ENCODE measurements around the gene PRKCQ.
"Not testable (repeated sequence)": the region's sequence is repeated elsewhere in the genome, so short reads cannot be mapped to it uniquely, and the experiment has no call there.

PRKCQ gene

DNA sequence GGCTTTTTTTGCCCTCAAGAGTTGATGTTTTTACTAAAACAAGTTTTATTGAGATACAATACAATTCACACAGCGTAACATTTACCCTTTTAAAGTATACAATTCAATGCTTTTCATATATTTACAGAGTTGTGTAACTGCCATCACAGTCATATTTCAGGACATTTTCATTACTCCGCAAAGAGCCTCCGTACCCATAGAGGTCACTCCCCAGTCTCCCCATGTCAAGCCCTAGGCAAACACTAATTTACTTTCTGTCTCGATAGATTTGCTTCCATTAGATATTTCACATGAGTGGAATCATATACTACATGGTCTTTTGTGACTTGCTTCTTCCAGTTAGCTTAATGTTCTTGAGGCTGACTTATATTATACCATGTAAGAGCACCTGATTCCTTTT, 183.8 kb downstream of the PRKCQ start:
- no peak for DNase-seq (ENCODE audit: insufficient read length, low spot score)
- no peak for FAIRE-seq

DNA sequence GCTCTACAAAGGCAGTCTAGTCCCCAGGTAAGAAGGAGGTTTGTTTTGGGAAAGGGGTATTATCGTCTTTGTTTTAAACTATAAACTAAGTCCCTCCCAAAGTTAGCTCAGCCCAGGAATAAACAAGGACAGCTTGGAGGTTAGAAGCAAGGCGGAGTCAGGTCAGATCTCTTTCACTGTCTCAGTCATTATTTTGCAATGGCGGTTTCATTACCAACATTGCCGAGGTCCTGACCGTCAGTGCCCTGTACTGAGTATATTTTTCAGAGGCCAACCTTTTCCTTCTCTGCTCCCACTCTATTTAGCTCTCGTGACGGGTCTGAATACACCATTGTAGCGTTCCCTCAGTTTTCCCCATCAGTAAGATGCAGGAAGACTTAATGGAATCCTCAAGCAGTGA, 184.5 kb downstream of the PRKCQ start:
- DNase-seq (ENCODE audit: insufficient read length, low spot score) = no peak
- no peak for FAIRE-seq

DNA sequence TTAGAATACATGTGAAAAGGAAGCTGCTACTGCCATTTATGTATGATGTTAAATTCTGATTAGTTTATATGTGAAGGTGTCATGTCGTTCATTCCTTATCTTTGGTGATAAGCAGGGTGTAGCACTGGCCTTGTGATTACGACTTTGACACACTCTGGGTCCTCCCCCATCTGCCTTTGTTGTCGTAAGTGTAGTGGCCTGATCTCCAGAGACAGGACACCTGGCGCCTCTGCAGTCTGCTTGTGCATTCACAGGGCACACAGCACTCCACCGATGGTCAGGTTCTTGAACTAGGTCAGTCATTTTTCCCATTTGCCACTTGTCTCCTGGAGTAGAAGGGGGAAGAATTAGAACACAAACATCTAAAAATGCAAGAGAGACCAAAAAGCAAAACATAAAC, 186.0 kb downstream of the PRKCQ start:
- FAIRE-seq (no peak), DNase-seq (ENCODE audit: insufficient read length, low spot score) (no peak)

DNA sequence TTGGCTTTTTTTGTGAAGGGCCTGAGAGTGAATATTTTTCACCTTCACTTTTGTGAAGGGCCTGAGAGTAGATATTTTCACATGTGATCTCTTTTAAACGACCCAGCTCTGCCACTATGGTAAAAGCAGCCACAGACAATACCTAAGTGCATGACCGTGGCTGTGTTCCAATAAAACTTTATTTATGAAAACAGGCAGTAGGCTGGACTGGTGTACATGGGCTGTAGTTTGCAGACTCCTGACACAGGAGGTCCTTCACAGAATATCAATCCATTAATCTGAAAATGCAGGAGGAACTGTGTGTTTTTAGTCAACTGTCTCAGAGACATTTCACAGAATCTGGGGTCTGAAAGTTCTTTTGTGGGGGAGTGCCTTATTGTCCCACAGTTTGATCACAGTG, 186.9 kb downstream of the PRKCQ start:
- DNase-seq (ENCODE audit: insufficient read length, low spot score) (no peak), FAIRE-seq (no peak)

DNA sequence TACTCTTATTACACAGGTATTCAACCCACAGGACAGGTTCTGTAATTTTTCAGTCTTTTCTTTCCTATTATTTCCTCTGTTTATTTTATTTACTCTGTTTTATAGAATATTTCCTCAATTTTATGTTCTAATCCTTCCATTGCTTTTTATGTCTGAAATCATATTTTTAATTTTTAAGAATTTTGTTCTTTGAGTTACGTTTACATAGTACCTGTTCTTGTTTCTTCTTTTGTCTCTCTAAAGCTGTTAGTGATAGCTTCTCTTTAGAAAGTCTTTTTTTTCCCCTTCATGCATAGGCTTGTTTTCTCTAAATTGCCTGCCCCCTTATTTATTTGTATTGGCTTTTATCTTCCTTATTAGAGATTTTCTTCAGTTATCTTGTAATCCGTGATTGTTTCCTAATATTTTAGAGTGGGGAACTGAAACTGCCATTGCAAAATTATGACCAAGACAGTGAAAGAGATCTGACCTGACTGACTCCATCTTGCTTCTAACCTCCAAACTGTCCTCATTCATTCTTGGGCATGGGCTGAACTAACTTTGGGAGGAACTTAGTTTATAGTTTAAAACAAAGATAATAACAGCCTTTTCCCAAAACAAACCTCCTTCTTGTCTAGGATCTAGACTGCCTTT, 189.7 kb downstream of the PRKCQ start:
- no peak for FAIRE-seq
- no peak for DNase-seq (ENCODE audit: insufficient read length, low spot score)

DNA sequence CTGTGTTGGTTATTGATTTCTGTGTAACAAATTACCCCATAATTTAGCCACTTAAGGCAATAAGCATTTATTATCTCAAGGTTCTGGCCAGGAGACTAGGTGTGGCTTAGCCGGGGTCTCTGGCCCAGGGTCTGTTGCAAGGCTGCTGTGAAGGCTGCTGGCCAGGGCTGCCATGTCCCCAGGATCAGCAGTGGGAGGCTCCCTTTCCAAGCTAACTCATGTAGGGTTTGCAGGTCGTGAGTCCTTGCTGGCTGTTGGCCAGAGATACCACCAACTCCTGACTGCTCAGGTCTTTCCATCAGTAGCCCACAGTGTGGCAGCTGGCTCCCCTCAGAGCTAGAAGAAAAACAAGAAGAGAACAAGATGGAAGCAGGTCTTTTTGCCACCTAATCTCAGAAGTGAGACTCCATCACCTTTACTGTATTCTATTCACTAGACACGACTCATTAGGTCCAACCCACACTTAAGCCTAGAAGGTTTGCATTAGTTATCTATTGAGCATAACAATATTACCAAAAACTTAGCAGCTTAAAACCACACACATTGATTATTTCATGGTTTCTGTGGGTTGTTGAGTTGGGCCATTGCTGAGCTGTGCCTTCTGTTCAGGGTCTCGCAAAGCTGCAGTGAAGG, 191.7 kb downstream of the PRKCQ start:
- FAIRE-seq (no peak), DNase-seq (ENCODE audit: insufficient read length, low spot score) (no peak)

DNA sequence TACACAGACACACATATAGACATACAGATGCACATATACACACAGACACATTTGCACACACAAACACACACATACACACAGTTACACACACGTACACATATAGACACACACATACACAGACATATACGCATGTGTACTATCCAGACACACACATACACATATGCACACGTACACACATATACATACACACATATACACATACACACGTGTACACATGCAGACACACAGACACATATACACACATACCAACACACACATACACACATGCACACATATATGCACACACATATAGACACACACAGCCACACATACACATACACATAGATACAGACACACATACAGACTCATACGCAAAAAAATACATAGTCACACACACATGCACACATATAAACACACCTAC, 193.1 kb downstream of the PRKCQ start:
- DNase-seq (ENCODE audit: insufficient read length, low spot score) = no peak
- peak; percentile 96 for FAIRE-seq

DNA sequence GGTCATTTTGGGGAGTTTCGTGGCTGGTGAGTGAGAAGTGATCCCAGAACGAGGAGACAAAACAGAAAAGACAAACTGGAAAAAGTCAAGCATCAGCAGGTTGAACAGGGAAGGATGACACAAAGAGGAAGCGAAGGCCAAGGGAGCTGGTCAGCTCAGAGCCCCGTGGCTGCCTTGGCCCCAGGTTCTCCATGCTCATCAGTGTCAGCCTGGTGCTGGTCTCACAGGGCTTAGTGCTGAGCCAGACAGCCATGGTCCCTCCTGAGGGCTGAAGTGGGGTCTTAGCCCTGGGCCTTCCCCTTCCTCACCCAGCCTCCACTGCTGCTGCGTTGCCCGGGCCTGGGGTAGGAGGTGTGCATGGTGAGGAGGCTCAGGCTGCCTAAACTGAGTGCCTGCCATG, 193.7 kb downstream of the PRKCQ start:
- FAIRE-seq = no peak
- no peak for DNase-seq (ENCODE audit: insufficient read length, low spot score)

DNA sequence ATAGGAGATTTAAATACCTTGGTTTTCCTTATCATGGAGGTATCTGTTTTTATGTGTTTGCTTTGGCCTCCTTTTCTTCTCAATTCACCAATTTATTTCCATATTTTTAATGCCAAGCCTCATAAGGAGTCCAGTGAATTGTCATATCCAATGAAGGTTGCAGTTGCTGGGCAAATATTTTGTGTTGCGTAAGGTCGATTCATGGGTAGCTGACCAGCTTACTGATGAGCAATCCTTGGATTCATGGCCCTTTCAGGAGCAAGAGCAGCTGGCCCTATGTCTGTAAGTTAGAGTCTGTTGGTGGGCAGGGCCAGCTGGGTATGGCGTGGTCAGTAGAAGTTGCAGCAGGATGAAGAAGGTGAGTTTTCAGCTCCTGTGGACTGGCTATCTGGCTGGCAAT, 194.4 kb downstream of the PRKCQ start:
- FAIRE-seq (no peak), DNase-seq (ENCODE audit: insufficient read length, low spot score) (no peak)

DNA sequence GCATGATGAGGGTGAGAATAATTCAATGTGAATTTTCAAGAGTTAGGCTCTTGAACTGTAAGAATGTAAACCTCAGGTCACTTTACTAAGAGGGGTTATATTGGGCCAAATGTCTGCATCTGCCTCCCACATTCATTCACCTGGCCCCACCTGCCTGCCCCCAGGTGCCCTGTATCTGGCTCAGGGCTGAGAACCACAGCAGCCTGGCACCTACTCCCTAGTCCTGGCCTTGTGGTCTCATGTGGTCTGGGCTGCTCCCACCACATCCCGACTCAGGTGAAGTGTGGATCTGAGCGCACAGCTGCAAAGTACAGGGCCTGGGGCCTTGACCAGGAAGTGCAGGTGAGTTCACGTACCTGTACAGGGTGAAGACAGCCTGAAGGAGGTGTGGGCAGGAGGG, 195.2 kb downstream of the PRKCQ start:
- no peak for FAIRE-seq
- DNase-seq (ENCODE audit: insufficient read length, low spot score) = no peak

DNA sequence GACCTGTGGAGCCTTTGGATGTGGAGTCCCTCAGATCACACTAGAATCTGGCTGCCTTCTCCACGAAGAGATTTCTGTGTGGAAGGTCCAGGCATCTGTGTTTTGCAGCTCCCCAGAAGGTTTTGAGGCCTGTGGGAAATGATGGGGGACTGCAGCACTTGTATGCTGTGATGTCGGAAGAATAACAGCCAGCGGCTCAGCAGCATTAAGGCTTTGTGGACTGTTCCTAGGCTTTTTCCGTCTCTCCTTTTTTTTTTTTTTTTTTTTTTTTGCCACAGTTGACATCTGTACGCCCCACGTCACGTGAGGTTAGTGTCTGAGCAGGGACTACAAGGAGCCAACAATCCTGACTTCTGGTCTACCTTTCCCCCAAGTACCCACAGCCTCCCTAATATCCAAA, 196.0 kb downstream of the PRKCQ start:
- no peak for FAIRE-seq

DNA sequence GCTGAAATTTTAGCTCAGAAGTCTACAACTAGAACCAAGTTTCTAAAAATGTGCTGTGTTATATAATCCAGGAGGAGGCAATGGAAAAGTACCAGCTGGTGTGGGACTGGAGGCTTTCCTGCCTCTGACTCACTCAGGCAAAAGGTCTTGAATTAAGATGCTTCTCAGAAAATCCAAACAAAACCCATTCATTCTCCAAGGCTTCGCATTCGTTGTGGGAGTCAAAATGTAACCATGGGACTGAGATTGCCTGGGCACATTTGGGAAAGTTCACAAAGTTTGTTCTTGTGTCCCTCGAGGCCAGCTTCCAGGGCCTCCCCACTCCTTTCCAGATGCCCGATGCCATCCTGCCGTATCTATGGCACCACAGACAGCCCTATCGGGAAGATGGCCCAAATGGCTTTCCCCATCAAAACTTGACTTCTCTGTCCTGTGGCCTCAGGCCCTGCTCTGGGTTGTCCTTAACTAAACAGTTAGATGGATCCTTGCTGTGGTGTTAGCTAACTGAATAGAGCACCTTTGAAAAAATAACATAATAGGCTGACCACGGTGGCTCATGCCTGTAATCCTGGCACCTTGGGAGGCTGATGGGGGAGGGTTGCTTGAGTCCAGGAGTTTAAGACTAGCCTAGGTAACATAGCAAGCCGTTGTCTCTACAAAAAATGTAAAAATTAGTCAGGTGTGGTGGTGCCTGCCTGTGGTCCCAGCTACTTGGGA, 196.8 kb downstream of the PRKCQ start:
- FAIRE-seq = no peak
- no peak for DNase-seq (ENCODE audit: insufficient read length, low spot score)

More for the DNA sequence above, 196.0 kb downstream of the PRKCQ start:
- no peak for DNase-seq (ENCODE audit: insufficient read length, low spot score)

DNA sequence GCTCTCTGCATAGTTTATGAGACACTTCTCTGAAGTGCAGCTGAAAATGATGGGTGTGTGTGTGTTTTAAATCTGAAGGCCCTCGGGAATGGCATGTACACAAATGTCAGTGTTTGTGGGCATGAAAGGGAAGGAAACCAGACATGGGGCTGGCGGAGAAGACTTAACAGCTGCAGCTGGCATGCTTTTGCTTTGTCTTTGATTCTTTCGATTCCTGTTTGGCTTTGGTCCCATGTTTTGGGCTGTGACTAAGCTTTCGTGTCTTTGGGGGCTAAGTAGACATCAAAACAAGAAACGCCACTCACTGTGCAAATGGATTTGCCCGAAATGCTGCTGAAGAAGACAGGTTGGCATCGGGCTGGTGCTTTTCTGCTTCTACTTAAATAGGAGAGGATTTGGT, 198.0 kb downstream of the PRKCQ start:
- DNase-seq (ENCODE audit: insufficient read length, low spot score) = no peak
- FAIRE-seq = no peak

DNA sequence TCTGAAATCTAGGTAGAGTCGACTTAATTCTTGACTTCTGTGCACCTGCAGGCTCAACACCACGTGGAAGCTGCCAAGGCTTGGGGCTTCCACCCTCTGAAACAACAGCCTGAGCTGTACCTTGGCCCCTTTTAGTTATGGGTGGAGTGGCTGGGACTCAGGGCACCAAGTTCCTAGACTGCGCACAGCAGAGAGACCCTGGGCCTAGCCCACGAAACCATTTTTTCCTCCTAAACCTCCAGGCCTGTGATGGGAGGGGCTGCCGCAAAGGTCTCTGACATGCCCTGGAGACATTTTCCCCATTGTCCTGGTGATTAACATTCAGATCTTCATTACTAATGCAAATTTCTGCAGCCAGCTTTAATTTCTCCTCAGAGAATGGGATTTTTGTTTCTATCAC, 199.6 kb downstream of the PRKCQ start:
- DNase-seq (ENCODE audit: insufficient read length, low spot score); FAIRE-seq: not testable (repeated sequence)

DNA sequence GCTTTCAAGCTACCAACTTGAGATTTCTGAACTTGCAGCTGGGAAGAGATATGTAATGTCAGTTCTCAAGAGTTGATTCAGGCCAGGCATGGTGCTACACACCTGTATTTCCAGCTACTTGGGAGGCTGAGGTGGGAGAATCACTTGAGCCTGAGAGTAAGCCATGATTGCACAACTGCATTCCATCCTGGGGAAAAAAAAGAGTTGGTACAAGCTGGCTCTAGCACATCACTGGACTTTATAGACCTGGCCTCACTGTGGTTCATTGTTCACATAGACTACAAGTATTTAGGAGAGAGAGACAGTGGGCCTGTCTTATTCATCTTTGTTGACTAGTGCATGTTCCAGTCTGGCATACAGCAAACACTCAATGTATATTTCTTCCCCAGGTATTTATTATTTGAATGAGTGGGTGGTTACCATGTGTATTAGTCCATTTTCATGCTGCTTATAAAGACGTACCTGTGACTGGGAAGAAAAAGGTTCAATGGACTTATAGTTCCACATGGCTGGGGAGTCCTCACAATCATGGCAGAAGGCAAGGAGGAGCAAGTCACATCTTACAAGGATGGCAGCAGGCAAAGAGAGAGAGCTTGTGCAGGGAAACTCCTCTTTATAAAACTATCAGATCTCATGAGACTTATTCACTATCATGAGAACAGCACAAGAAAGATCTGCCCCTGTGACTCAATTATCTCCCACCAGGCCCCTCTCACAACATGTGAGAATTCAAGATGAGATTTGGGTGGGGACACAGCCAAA, 200.9 kb downstream of the PRKCQ start:
- no peak for FAIRE-seq
- no peak for DNase-seq (ENCODE audit: insufficient read length, low spot score)

Measured in HTR-8/SVneo (cell line).